Brain microvascular endothelial cell (primary cell): ENCODE results near the gene SSTR3.

Source experiments
- DNase-seq: peaks from one replicate; pipeline ENCODE4 v3.0.0-alpha.2; 2020
- H3K27ac ChIP-seq: fragments of 250-450 bp; sonication (Bioruptor Pico); 2 replicates; pipeline ENCODE4 v1.5.1; 2020; ENCODE audit warnings: mild to moderate bottlenecking, moderate library complexity
- H3K27me3 ChIP-seq: fragments of 250-450 bp; sonication (Bioruptor Pico); replicated peaks from 2 replicates; pipeline ENCODE4 v1.5.1; 2020; ENCODE audit warnings: mild to moderate bottlenecking
- H3K36me3 ChIP-seq: fragments of 250-450 bp; sonication (Bioruptor Pico); replicated peaks from 2 replicates; pipeline ENCODE4 v1.5.1; 2020; ENCODE audit warnings: mild to moderate bottlenecking
- H3K4me3 ChIP-seq: 2 replicates; pipeline ENCODE4 v1.5.1; 2011; ENCODE audit warnings: low read depth, mild to moderate bottlenecking, control low read depth, low read length, moderate library complexity
- in situ Hi-C: cut with HindIII; loops from 2 replicates; pipeline ENCODE4 v1.10.0; 2017; ENCODE audit warnings: low sequenced_read_pairs, low pct_ligation_motif_present
- TF ChIP-seq, protein P1 (sequence below): IDR thresholded peaks from 2 replicates; pipeline ENCODE4 v1.5.1; 2011; ENCODE audit warnings: low read depth, mild to moderate bottlenecking, moderate library complexity, low read length, control low read depth, inconsistent platforms; ENCODE audit errors: missing control alignments

Gene SSTR3

DNA sequence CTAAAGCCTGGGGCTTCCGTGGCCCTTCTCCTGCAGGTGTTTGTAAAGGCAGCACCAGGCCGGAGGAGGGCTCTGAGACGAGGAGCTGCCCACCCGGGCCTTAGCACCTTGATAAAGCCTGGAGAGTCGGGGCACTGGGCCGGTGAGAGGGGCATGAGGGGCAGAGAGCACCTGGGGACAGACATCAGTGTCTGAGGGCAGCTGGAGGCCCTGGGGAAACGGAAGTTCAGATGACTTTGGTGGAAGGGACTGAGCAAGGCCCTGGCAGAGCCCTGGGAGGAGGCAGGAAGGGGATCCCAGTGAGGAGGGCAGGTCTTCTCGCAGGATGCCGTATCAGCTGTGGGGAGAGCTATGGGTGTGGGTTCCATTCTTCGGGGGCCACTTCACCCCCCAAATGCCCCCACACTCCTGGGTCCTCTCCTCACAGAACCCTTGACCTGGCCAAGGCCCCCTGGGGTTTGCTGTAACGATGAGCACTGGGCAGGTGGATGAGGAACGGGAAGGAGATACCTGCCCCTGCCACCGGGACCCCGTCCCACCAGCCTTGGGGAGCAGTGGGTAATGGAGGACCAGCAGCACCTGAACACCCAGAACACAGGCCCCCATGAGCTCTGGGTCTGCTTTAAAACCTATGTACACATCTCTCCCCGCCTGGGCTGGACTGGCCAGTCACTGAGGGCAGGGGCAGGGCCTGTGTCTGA, 31.6 kb downstream of the SSTR3 start:
- no peaks in the 10 kb centered on the region for H3K36me3 ChIP-seq
- TF ChIP-seq, protein P1, sequence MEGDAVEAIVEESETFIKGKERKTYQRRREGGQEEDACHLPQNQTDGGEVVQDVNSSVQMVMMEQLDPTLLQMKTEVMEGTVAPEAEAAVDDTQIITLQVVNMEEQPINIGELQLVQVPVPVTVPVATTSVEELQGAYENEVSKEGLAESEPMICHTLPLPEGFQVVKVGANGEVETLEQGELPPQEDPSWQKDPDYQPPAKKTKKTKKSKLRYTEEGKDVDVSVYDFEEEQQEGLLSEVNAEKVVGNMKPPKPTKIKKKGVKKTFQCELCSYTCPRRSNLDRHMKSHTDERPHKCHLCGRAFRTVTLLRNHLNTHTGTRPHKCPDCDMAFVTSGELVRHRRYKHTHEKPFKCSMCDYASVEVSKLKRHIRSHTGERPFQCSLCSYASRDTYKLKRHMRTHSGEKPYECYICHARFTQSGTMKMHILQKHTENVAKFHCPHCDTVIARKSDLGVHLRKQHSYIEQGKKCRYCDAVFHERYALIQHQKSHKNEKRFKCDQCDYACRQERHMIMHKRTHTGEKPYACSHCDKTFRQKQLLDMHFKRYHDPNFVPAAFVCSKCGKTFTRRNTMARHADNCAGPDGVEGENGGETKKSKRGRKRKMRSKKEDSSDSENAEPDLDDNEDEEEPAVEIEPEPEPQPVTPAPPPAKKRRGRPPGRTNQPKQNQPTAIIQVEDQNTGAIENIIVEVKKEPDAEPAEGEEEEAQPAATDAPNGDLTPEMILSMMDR: no peak
- H3K4me3 ChIP-seq: no peak overlapping the region
- DNase-seq: no peak
- in situ Hi-C loops: no loop called here
- H3K27ac ChIP-seq: no peak overlapping the region
- H3K27me3 ChIP-seq: no peaks in the 10 kb centered on the region

DNA sequence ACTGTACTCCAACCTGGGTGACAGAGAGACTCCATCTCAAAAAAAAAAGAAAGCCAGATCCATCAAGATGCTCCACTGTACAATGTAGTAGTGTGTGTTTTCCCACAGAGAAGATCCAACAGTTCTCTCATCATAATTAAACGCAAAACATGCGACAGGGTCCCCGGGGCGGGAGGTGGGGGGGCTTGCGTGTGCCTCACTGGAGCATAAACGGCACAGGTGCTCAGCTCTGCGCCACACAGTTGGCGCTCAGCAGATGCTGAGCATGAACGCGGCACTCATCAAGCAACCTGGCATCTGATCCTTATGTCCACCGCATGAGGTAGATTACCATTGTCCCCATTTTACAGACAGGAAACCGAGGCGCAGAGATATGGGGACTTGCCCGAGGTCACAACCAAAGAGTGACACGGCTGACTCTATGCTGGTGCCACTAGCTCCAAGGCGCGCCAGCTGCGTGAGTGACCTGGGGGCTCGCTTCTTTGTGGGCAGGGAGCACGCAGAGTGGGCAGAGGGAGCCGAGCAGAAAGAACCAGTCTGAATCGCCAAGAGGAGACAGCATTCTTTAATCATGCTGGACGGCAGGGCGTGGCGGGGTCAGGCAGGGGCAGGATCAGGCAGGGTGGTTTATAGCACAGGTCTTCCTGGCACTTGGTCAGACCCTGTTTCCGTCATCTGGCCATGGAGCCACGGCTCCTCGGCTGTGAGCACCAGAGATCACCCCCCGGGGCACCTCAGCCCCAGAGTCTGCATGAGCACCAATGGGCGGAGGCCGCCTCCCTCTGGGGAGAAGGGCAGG, 32.5 kb downstream of the SSTR3 start:
- Histone ChIP-seq H3K36me3 (no peaks in the 10 kb centered on the region), H3K27me3 (no peaks in the 10 kb centered on the region), H3K27ac (no peak overlapping the region), H3K4me3 (no peak overlapping the region)
- no peak for DNase-seq
- in situ Hi-C loops: loop anchor here (5.0 kb wide), 1 partner anchor 82 kb away; no protein-coding TSS in a partner anchor
- TF ChIP-seq, protein P1: no peak

DNA sequence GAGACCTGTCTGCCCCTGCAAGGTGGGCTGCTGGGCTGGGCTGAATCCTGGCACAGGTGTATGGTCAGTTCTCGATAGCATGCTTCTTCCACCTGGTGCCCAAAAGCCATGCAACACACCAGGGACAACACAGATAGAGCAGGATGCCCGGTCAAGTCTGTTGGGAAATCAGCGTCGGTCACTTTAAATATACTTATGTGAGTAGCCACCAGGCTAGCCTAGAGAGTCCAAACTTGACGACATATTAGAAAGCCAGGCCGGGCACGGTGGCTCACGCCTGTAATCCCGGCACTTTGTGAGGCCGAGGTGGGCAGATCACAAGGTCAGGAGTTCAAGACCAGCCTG, 33.2 kb downstream of the SSTR3 start:
- no peak overlapping the region for H3K27ac ChIP-seq
- in situ Hi-C loops: loop anchor here (5.0 kb wide), 1 partner anchor 83 kb away; no protein-coding TSS in a partner anchor
- H3K27me3 ChIP-seq: no peaks in the 10 kb centered on the region
- H3K4me3 ChIP-seq: no peak overlapping the region
- DNase-seq: no peak
- H3K36me3 ChIP-seq: no peaks in the 10 kb centered on the region
- TF ChIP-seq, protein P1: no peak

DNA sequence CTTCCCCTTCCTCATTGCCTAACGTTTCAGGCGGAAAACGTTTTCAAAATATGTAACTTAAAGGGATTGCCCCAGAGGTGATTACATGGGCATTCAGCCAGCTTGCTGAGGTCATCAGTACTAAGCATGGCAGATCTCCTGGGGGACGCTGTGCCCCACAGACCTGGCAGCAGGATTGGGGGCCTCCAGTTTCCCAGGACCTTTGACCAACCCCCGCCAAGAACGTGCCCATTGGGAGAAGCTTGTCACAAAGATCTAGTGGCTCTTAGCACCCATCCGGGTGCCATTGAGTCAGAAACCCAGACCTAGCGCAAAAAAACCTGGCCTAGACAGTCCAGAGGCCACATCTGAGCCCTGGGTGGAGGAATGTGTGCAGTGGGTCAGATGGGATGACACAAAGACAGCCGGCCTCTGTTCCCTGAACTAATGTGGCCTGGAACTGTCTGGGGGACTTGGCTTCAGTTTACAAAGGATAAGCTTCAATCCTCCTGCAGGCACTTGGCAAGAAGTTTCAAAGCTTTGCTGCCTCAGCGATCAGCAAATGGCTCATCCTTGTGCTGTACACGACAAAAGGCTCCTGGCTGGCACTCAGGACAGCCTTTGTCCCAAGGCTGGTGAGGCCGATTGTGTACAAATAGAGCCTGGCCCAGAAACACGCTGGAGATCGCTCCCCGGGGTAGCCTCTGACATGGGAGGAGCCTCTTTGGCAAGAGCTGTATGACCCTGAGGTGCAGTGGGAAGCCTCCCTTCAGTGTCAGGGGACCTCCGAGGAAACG, 33.7 kb downstream of the SSTR3 start:
- TF ChIP-seq, protein P1: no peak
- DNase-seq: no peak
- no peaks in the 10 kb centered on the region for H3K36me3 ChIP-seq
- in situ Hi-C loops: loop anchor here (5.0 kb wide), 1 partner anchor 84 kb away; no protein-coding TSS in a partner anchor
- no peaks in the 10 kb centered on the region for H3K27me3 ChIP-seq
- H3K27ac ChIP-seq: no peak overlapping the region
- H3K4me3 ChIP-seq: no peak overlapping the region

DNA sequence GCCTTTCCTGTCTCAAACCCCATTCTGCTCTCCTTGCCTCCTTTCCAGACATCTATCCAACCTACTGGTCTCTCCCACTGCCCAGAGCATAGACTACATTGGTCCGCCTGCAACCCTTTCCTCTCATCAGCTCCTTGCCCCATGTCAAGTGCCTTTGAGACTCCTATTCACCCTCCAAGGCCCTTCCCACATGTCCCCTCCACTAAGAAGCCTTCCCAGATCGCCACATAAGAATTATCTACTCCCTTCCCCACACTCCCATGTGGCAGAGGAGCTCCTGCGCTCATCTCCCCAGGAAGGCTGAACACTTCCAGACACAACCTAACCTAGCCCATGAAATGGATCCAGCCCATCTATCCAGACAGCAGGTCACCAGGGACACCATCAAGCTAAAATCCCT, 34.5 kb downstream of the SSTR3 start:
- H3K27me3 ChIP-seq: no peaks in the 10 kb centered on the region
- TF ChIP-seq, protein P1: no peak
- in situ Hi-C loops: loop anchor here (5.0 kb wide), 1 partner anchor 85 kb away; no protein-coding TSS in a partner anchor
- no peak overlapping the region for H3K4me3 ChIP-seq
- DNase-seq: no peak
- H3K36me3 ChIP-seq: no peaks in the 10 kb centered on the region
- no peak overlapping the region for H3K27ac ChIP-seq
